Measurements from ENCODE around the gene PHKA2. TPM values are rescaled to one million over a fixed set of nuclear protein-coding genes. Genes with fewer than 3 reads are reported as not detected.

Gene PHKA2
- total RNA-seq, 3 donors from 2014 or later (not counting 1 experiment from before 2014, with no cell fraction given), result 34.2 to 45.9 (median 35.1) TPM

DNA sequence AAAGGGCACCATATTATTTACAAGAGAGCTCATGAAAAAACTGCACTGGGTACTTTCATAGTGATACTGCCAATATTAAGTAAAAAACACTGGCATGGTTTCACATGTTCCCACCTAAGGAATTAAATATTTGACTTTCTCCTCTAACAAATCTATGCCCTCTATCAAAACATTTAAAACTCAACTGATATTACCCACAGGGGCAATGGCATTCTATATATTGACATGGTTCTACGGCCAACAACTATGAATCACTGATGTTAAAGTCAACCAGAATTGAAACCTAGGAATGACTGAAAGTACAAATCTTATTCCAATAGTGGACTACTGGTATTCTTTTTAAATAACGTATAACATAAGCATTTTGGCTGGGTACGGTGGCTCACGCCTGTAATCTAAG lies 28.2 kb downstream of the PHKA2 start:
- ATAC-seq (no peak), DNase-seq (no peak)
- peaks cover 5% of the 10 kb centered on the region for H3K36me3 ChIP-seq (ENCODE audit: control insufficient read depth, insufficient read depth, low read length)
- Mint-ChIP-seq H3K4me1 (peaks cover 15 to 24% of the 10 kb centered on the region in 2 donors), H3K36me3 (no peaks in the 10 kb centered on the region), H3K4me3 (no peak overlapping the region), H3K27ac (no peak overlapping the region), H3K27me3 (ENCODE audit: low read depth in 2 of 2) (no peaks in the 10 kb centered on the region), H3K9me3 (no peaks in the 10 kb centered on the region)
- H3K4me3 ChIP-seq (ENCODE audit: low read length), result no peak overlapping the region
- intact Hi-C loops (cut with micrococcal nuclease), result no loop called here
- H3K9me3 ChIP-seq (ENCODE audit: control insufficient read depth, insufficient read depth, low read length), result no peaks in the 10 kb centered on the region
- no peak overlapping the region for H3K27ac ChIP-seq (ENCODE audit: low read length)
- H3K4me1 ChIP-seq (ENCODE audit: control insufficient read depth, insufficient read depth, low read length), result no peaks in the 10 kb centered on the region
- no peaks in the 10 kb centered on the region for H3K27me3 ChIP-seq (ENCODE audit: control insufficient read depth, insufficient read depth, low read length)
- WGBS (ENCODE audit: insufficient coverage), result 94% methylated on average over 4 of the region's 4 CpGs
- TF ChIP-seq, protein P1, sequence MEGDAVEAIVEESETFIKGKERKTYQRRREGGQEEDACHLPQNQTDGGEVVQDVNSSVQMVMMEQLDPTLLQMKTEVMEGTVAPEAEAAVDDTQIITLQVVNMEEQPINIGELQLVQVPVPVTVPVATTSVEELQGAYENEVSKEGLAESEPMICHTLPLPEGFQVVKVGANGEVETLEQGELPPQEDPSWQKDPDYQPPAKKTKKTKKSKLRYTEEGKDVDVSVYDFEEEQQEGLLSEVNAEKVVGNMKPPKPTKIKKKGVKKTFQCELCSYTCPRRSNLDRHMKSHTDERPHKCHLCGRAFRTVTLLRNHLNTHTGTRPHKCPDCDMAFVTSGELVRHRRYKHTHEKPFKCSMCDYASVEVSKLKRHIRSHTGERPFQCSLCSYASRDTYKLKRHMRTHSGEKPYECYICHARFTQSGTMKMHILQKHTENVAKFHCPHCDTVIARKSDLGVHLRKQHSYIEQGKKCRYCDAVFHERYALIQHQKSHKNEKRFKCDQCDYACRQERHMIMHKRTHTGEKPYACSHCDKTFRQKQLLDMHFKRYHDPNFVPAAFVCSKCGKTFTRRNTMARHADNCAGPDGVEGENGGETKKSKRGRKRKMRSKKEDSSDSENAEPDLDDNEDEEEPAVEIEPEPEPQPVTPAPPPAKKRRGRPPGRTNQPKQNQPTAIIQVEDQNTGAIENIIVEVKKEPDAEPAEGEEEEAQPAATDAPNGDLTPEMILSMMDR (IDR thresholded peaks at IDR 0.05), result no peak

DNA sequence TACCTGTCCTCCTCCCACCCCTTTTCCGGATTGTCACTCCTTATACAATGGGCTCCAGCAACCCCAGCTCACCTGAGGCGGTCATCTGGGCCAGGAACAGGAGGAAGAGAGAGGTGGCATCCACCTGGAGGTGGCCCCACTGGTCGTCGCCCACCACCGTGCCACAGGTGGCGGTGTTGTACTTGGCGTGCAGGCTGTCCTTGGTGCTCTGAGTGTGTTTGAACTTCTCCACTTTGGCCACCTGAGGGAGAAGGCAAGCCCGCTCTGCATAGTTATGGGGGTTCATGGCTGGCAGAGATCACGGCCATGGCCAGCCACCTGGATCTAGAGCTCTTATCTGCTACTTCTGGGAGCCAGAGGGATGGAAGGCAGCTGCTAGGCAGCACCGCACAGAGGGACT lies 32.9 kb downstream of the PHKA2 start:
- Histone ChIP-seq H3K27ac (ENCODE audit: low read length) (no peak overlapping the region), H3K36me3 (ENCODE audit: control insufficient read depth, insufficient read depth, low read length) (peaks cover 9% of the 10 kb centered on the region), H3K4me3 (ENCODE audit: low read length) (no peak overlapping the region), H3K9me3 (ENCODE audit: control insufficient read depth, insufficient read depth, low read length) (no peaks in the 10 kb centered on the region), H3K4me1 (ENCODE audit: control insufficient read depth, insufficient read depth, low read length) (no peaks in the 10 kb centered on the region), H3K27me3 (ENCODE audit: control insufficient read depth, insufficient read depth, low read length) (no peaks in the 10 kb centered on the region)
- Mint-ChIP-seq H3K9me3 (no peaks in the 10 kb centered on the region), H3K4me1 (peaks cover 0 to 4% of the 10 kb centered on the region in 2 donors), H3K4me3 (no peak overlapping the region), H3K27ac (no peak overlapping the region), H3K27me3 (ENCODE audit: low read depth in 2 of 2) (no peaks in the 10 kb centered on the region), H3K36me3 (no peaks in the 10 kb centered on the region)
- DNase-seq (no peak), ATAC-seq (no peak)
- intact Hi-C loops (cut with micrococcal nuclease), result no loop called here
- TF ChIP-seq, protein P1 (IDR thresholded peaks at IDR 0.05), result no peak
- 93% methylated on average over 9 of the region's 10 CpGs for WGBS (ENCODE audit: insufficient coverage)

DNA sequence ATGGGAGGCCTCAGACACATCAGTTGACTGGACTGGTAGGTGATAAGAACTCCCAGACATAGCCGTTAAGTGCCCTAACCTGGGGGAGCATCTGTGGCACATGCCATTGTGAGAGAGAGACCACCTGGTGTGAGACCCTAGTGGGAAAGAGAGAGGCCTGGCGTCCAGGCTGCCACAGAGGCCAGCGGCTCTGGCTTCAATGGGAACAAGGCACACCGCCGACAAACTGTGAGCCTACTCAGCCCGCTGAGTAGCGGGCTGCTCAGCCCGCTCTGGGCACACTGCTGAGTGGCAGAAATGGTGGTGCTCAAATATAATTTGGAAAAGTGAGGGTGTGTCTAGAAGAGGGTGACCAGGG lies 34.0 kb downstream of the PHKA2 start:
- H3K36me3 Mint-ChIP-seq, result no peaks in the 10 kb centered on the region

More for the DNA sequence above, 34.0 kb downstream of the PHKA2 start:
- TF ChIP-seq, protein P1 (IDR thresholded peaks at IDR 0.05), result no peak
- H3K36me3 ChIP-seq (ENCODE audit: control insufficient read depth, insufficient read depth, low read length), result peaks cover 9% of the 10 kb centered on the region
- ATAC-seq, result no peak
- Mint-ChIP-seq H3K27me3 (ENCODE audit: low read depth in 2 of 2) (no peaks in the 10 kb centered on the region), H3K4me3 (no peak overlapping the region), H3K9me3 (no peaks in the 10 kb centered on the region), H3K27ac (no peak overlapping the region), H3K4me1 (peaks cover 0 to 4% of the 10 kb centered on the region in 2 donors)
- no peak overlapping the region for H3K4me3 ChIP-seq (ENCODE audit: low read length)
- H3K4me1 ChIP-seq (ENCODE audit: control insufficient read depth, insufficient read depth, low read length), result no peaks in the 10 kb centered on the region
- intact Hi-C loops (cut with micrococcal nuclease), result no loop called here
- H3K27me3 ChIP-seq (ENCODE audit: control insufficient read depth, insufficient read depth, low read length), result no peaks in the 10 kb centered on the region
- DNase-seq, result no peak
- WGBS (ENCODE audit: insufficient coverage), result 98% methylated on average over 8 of the region's 8 CpGs
- no peak overlapping the region for H3K27ac ChIP-seq (ENCODE audit: low read length)
- H3K9me3 ChIP-seq (ENCODE audit: control insufficient read depth, insufficient read depth, low read length), result no peaks in the 10 kb centered on the region

Data from natural killer cell (primary cell).